Effector memory CD8-positive, alpha-beta T cell (primary cell): ENCODE results near the gene SRSF12.
A peak's percentile ranks its signal among the peaks of the same experiment; 100 is the strongest.

Experiments used
- ATAC-seq: fragments of 150-1000 bp; cut with Tn5 transposase; replicated peaks from 2 replicates; pipeline ENCODE4 v1.10.0; 2021; ENCODE audit warnings: mild to moderate bottlenecking, moderate library complexity
- DNase-seq, 3 experiments: peaks; one replicate each; pipeline ENCODE4 v3.0.0; 2021
- H3K27ac Mint-ChIP-seq, 2 donors: one replicate each; pipeline ENCODE4 v1.8.0; 2022; ENCODE audit warnings: mild to moderate bottlenecking in 2 of 2, mixed read lengths in 2 of 2, moderate library complexity in 2 of 2
- H3K27me3 Mint-ChIP-seq, 2 donors: one replicate each; pipeline ENCODE4 v1.8.0; 2022; ENCODE audit warnings: mixed read lengths in 2 of 2
- H3K36me3 Mint-ChIP-seq: one replicate; pipeline ENCODE4 v1.8.0; 2022; ENCODE audit warnings: mild to moderate bottlenecking, moderate library complexity, mixed read lengths; ENCODE audit not compliant: insufficient read depth
- H3K4me1 Mint-ChIP-seq, 2 donors: one replicate each; pipeline ENCODE4 v1.8.0; 2022; ENCODE audit warnings: low read depth in 2 of 2, mixed read lengths in 2 of 2
- H3K4me3 Mint-ChIP-seq, 2 donors: one replicate each; pipeline ENCODE4 v1.8.0; 2022; ENCODE audit warnings: mild to moderate bottlenecking in 2 of 2, mixed read lengths in 2 of 2, moderate library complexity in 2 of 2
- H3K9me3 Mint-ChIP-seq, 2 donors: one replicate each; pipeline ENCODE4 v1.8.0; 2022; ENCODE audit warnings: mixed read lengths in 2 of 2
- total RNA-seq, 9 experiments: gene quantifications; one replicate each; lab custom pipeline; 2026; lab: John Stamatoyannopoulos, UW

The SRSF12 gene
- total RNA-seq: 0 to 1.4 (median 0.06) reads per million in 9 experiments

DNA sequence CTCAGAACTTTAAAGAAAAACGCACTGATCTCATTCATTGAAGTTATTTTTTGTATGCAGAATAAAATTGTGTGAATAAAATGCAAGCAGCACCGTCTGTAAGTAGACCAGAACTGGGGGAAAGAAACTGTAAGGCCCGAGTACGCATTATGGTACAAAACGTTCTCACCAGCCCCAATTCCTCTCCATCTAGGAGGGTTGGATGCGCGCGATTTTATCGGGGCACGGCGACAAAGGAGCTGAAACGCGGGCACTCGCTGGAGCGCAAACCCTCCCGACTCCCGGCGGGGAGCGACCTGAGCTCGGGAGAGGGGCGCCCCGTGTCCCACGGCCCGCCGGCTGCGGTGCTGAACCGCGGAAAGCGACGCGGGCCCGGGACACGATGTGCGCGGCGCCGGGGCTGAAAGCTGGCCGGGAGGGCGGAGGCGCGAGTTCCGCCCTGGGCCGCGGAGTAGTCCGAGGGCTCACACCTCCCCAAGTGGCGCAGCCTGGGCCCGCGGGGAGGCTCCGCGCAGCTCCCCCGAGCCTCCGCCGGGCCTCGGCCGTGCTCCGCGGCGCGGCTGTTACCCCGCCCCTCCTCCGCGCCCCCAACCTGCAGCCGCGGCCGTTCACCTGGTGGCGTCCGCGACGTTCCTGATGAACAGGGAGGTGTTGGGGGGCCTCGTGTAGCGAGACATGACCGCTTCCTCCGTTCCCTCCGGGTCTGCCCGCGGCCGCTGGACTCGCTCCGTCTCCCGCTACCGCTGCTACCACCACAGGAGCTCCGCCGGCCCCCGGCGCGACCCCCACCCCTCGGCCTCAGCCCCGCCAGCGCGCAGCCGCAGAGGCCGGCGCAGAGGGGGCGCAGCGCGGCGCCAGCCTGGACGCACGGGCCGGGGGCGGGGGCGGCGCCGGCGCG is at the start of gene SRSF12:
Gene SRSF12 (minus strand): TSS at position 861 of the 898 bp plus-strand sequence. CDS start 184 bp downstream, at position 677.
- no peaks in the 10 kb centered on the region for H3K27me3 Mint-ChIP-seq
- peak within 1 kb of the TSS; percentile 29 to 89 for H3K27ac Mint-ChIP-seq
- H3K36me3 Mint-ChIP-seq: peaks cover under 1% of the 10 kb centered on the region
- peaks cover 6% of the 10 kb centered on the region in 2 donors for H3K4me1 Mint-ChIP-seq
- DNase-seq (peak; percentile 17 to 30 (median 22)), ATAC-seq (peak; percentile 91)
- H3K9me3 Mint-ChIP-seq: no peaks in the 10 kb centered on the region
- peak within 1 kb of the TSS; percentile 85 to 91 for H3K4me3 Mint-ChIP-seq

DNA sequence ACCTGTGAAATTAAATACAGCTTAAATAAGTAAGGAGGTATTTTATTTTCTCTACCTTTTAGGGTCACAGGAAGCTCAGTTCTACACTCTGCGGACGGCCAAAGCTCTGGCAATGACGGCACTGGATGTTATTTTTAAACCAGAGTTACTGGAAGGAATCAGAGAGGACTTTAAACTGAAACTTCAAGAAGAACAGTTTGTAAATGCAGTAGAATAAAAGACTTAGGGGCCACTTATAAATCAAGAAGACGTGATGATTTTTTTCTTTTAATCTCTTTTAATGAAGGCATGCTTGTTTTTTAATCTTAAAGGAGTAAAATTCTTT is 44.1 kb upstream of the SRSF12 start:
- no peaks in the 10 kb centered on the region for H3K9me3 Mint-ChIP-seq
- H3K4me3 Mint-ChIP-seq: no peak overlapping the region
- DNase-seq: no peak
- ATAC-seq: no peak
- no peaks in the 10 kb centered on the region for H3K27me3 Mint-ChIP-seq
- H3K4me1 Mint-ChIP-seq: no peaks in the 10 kb centered on the region
- H3K27ac Mint-ChIP-seq: no peak overlapping the region
- peaks cover 19% of the 10 kb centered on the region for H3K36me3 Mint-ChIP-seq

DNA sequence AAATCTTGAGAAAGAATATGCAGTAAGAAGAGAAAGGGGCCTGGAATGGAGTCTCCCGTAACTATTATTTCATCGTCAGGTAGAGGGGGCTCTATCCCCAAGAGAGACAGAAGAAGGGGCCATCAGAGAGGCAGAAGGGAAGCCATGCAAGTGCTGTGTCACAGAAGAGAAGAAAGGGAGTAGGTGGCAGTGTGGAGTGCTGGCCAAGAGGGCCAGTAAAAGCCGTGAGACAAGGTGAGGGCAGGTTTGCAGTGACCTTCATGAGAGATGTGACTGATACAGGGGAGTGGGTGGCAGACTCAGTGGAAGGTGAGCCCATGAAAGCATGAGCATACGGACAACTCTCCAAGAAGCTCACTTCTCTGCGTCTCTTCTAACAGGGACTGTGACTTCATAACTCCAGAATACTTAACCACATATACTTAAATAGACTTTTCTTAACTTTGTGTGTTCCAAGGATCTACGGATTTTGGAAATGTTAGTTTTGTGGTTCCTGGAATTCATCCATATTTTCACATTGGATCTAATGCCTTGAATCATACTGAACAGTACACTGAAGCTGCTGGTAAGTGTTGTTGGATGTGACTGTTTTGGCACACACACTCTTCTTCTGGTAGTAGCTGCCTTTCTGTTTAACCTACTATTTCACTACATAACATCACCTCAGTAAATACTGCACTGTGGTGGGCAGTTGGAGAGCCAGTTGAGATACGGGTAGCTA is 43.6 kb upstream of the SRSF12 start:
- Mint-ChIP-seq H3K27me3 (no peaks in the 10 kb centered on the region), H3K36me3 (peaks cover 19% of the 10 kb centered on the region), H3K27ac (no peak overlapping the region), H3K4me1 (peaks cover 0 to 2% of the 10 kb centered on the region in 2 donors), H3K4me3 (no peak overlapping the region), H3K9me3 (no peaks in the 10 kb centered on the region)
- DNase-seq (no peak), ATAC-seq (no peak)

DNA sequence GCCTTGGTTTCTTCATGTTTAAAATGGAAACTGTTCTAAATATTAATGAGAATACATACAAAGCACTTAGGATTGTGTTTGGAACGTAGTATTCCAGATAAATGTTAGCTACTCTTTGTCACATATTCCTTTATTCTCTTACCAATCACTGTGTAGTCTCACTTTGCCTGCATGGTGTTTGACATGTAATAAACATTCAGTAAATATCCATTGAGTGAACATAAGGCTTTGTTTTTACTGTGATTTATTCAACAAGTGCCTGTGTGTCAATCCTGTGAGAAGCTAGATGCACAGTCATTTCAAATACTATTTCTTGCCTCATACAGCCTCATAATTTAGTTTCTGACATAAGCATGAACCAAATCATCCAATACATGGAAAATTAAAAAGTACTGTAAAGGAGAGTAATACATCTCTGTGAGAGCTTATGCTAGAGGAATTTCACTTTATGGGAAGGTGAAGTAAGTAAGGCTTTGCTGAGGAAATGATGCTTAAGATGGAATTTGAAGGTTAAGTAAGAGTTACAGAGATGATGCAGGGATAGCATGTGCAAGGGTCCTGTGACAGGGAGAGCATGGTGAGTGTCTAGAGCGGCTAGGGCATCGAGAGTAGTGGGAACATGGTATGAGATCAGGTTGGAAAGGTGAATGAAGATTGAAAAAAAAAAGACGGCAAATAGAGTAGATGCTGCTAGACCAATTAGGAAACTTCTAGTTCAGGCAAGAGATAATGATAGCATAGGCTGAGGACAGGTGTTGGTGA is 42.6 kb upstream of the SRSF12 start:
- ATAC-seq: no peak
- Mint-ChIP-seq H3K9me3 (no peaks in the 10 kb centered on the region), H3K27me3 (no peaks in the 10 kb centered on the region), H3K36me3 (peaks cover 21% of the 10 kb centered on the region), H3K4me3 (no peak overlapping the region), H3K4me1 (peaks cover 0 to 4% of the 10 kb centered on the region in 2 donors), H3K27ac (no peak overlapping the region)
- no peak for DNase-seq

DNA sequence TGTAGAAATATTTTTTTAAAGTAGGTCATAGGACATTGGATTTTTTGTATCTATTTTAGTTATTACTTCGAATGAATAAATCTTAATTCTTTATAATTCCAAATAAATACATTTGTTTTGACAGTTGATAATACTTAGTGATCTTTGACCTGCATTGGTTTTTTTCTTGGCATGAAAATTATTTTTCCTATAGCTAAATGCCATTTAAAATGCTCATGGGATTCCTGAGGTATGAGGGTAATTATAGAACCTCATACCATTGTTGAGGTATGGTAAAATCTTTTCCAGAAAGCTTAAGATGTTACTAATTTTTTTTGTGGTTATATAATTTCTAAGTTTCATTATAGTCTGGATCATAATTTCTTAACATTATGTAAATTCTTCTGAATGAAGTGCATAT is 36.3 kb upstream of the SRSF12 start:
- no peak for ATAC-seq
- DNase-seq: no peak
- H3K4me1 Mint-ChIP-seq: peaks cover 0 to 4% of the 10 kb centered on the region in 2 donors
- no peak overlapping the region for H3K27ac Mint-ChIP-seq
- H3K36me3 Mint-ChIP-seq: peaks cover 16% of the 10 kb centered on the region
- H3K27me3 Mint-ChIP-seq: no peaks in the 10 kb centered on the region
- H3K9me3 Mint-ChIP-seq: no peaks in the 10 kb centered on the region
- no peak overlapping the region for H3K4me3 Mint-ChIP-seq

DNA sequence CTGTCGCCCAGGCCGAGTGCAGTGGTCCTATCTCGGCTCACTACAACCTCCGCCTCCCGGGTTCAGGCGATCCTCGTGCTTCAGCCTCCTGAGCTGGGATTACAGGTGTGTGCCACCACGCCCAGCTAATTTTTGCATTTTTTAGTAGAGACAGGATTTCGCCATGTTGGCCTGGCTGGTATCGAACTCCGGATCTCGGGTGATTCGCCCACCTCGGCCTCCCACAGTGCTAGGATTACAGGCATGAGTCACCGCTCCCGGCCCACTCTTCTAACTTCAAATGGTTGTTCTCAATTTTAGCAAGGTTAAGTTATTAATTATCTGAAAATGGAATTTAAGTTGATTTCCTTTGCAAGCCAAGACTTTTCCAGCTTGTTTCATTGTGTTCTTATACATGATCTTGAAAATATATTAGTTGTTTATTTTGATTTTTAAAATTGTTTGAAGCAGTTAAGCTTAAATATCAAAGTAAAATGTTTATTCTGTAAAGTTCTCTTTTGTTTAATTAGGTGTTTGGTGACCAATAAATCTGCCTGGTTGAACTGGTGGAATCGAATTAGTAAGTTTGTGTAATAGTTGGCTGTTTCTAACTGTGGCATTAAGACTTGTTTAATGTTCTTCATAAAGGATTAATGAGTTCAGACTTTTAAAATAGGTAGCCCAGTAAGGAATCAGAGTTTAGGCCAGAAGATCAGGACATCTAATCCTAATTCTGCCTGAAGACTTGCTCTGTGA is 30.3 kb upstream of the SRSF12 start:
- H3K4me3 Mint-ChIP-seq: peak overlapping the region; percentile 41 to 44
- DNase-seq (no peak), ATAC-seq (no peak)
- H3K36me3 Mint-ChIP-seq: peaks cover 4% of the 10 kb centered on the region
- H3K27ac Mint-ChIP-seq: no peak overlapping the region
- H3K27me3 Mint-ChIP-seq: no peaks in the 10 kb centered on the region
- no peaks in the 10 kb centered on the region for H3K9me3 Mint-ChIP-seq
- H3K4me1 Mint-ChIP-seq: peaks cover 7 to 25% of the 10 kb centered on the region in 2 donors

DNA sequence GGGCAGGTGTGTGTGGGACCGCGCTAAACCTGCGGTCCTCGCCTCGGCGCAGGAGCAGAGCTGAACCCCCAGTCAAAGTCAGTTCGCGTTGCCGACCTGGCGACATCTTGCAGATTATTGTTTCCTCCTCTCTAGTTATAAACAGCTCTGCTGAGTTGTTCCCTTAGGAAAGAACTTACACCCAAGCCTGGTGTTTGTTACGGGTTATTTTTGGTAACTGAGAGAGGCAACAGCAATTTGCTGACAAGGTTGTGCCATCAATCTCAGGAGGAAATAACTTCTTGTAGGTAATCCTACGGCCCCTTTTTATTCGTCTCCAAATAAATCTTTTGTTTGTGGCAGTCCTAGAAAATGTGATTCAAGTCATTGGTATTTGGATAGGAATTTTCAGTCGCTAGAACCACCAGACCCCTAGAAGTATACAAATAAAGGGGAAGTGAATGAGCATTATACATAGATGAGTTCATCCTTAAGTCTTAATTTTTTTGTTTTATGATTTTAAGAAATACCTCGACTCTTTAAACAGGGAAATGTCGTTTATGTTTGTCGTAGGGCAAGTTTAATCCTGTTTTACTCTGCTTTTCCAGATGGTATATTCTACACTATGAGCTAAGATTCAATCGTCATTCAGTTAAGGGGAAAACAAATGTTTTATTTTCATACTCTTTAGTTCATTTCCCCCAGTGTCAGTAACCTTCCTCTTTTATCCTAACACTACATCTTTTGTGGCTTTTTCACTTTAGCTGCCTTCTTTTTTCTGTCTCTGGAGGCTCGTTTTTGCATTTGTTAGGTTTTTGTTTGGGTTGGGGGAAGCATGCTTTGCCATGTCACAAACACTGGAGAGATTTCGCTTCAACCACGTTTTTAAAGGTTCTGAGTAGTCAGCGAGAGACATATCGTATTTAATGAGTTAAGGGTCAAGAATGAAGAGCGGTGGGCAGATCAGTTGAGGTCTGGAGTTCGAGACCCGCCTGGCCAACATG is 29.1 kb upstream of the SRSF12 start:
- H3K27me3 Mint-ChIP-seq: no peaks in the 10 kb centered on the region
- H3K4me3 Mint-ChIP-seq: peak overlapping the region; percentile 81 to 91
- peaks cover 7 to 25% of the 10 kb centered on the region in 2 donors for H3K4me1 Mint-ChIP-seq
- H3K9me3 Mint-ChIP-seq: no peaks in the 10 kb centered on the region
- peak; percentile 8 to 18 (median 9) for DNase-seq
- peaks cover 4% of the 10 kb centered on the region for H3K36me3 Mint-ChIP-seq
- ATAC-seq: peak; percentile 44
- H3K27ac Mint-ChIP-seq: peak overlapping the region in 1 of 2 donors; percentile 73

DNA sequence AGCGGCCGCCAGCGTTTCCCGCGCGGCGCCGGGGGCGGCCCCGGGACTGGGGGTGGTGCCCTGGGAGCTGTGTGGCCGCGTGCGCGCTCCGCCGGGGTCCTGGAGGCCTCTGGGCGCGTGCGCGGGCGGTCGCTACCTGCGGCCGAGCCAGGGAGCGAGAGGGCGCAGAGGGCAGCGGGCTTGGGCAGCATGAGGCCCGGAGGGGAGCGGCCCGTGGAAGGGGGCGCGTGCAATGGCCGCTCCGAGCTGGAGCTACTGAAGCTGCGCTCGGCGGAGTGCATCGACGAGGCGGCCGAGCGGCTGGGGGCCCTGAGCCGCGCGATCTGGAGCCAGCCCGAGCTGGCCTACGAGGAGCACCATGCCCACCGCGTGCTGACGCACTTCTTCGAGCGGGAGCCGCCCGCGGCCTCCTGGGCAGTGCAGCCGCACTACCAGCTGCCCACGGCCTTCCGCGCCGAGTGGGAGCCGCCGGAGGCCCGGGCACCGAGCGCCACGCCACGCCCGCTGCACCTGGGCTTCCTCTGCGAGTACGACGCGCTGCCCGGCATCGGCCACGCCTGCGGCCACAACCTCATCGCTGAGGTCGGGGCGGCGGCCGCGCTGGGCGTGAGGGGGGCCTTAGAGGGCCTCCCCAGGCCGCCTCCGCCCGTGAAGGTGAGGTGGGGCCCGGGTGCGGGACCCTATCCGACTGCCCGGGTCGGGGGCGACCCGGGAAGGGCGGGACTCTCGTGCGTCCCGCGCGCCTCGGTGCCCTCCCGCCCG is 28.3 kb upstream of the SRSF12 start, which contains the start of gene PM20D2:
Gene PM20D2 (plus strand): TSS at position 100 of the 762 bp plus-strand sequence. CDS start 90 bp downstream, at position 190.
- ATAC-seq (peak; percentile 77), DNase-seq (peak; percentile 41 to 55 (median 55))
- Mint-ChIP-seq H3K4me3 (peak within 1 kb of the TSS; percentile 91 to 96), H3K9me3 (no peaks in the 10 kb centered on the region), H3K4me1 (peaks cover 7 to 25% of the 10 kb centered on the region in 2 donors), H3K27ac (peak within 1 kb of the TSS; percentile 88 to 97), H3K36me3 (peaks cover 4% of the 10 kb centered on the region), H3K27me3 (no peaks in the 10 kb centered on the region)

DNA sequence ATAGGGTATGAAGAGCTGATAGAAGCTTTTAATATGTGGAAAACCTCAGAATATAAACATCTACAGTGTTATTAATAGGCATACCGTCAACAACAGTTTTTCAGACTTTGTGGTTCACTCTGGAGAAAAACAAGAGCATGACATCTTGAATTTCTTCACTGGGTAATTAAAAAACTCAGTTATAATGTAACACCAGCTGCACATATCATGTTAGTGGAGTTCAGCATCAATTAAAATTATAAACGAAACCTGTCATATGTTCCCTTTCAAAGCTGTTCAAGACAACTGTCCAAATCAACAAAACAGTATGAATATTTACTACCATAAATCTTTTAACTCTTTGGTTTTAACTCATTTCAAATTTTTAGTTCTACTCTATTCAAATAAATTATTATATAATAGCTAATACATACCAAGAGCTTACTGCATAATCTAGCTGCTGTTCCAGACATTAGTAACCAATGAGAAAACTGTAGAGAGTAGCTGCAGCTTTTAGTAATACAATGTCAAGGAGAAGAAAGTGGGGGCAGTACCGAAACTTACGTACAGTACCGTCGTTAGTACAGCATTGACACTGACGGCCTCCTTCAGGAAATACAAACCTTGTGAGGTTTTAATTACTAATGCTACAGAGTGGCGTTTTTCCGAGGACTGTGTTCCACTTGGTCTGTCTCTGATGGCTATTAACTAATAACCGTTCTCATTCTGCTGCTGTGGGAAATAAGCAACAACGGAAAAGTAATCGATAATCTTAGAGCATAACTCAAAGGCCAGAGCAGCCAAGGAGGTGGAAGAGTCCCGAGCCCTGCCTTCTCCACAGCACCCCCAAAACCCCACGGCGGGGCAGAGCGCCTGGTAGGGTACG is 27.5 kb upstream of the SRSF12 start:
- peak overlapping the region; percentile 91 to 96 for H3K4me3 Mint-ChIP-seq
- H3K9me3 Mint-ChIP-seq: no peaks in the 10 kb centered on the region
- H3K27me3 Mint-ChIP-seq: no peaks in the 10 kb centered on the region
- DNase-seq (peak in 1 of 3 experiments; percentile 21), ATAC-seq (peak; percentile 67)
- H3K27ac Mint-ChIP-seq: peak overlapping the region; percentile 88 to 97
- H3K4me1 Mint-ChIP-seq: peaks cover 7 to 25% of the 10 kb centered on the region in 2 donors
- H3K36me3 Mint-ChIP-seq: peaks cover 4% of the 10 kb centered on the region

DNA sequence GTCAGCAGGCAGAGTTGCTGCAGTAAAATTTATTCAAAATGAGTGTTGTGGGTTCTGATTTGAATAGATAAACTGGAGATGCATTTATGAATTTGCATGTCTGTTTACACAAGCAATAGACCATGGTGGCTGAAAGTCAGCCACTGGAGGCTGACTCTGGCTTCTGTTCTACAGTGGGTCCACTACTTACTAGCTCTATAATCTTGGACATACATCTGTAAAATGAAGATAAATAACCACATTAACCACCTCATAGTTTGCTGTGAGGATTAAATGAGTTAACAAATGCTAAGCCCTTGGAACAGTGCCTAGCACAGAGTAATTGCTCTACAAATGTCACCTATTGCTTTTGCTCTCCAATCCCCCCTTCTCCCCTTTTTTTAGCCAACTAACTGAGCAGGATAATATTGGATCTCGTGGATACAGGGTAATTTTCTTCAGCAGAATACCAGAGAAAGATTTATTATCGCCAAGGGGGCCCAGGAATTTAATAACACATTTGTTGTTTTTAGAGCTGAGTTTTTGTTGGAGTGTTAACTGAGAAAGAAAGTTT is 26.6 kb upstream of the SRSF12 start:
- no peaks in the 10 kb centered on the region for H3K9me3 Mint-ChIP-seq
- peak overlapping the region; percentile 36 to 96 for H3K4me3 Mint-ChIP-seq
- peaks cover 4% of the 10 kb centered on the region for H3K36me3 Mint-ChIP-seq
- H3K27me3 Mint-ChIP-seq: no peaks in the 10 kb centered on the region
- peaks cover 7 to 25% of the 10 kb centered on the region in 2 donors for H3K4me1 Mint-ChIP-seq
- DNase-seq (no peak), ATAC-seq (no peak)
- H3K27ac Mint-ChIP-seq: peak overlapping the region in 1 of 2 donors; percentile 97
